Ramos (cell line): ENCODE data around the gene ZNF341.
"Not testable (repeated sequence)": the region's sequence is repeated elsewhere in the genome, so short reads cannot be mapped to it uniquely, and the experiment has no call there.

Experiments
- in situ Hi-C: fragments of 300-500 bp; cut with MboI; formaldehyde crosslinking; loops from one replicate; pipeline ENCODE4 v1.14.3; 2022; ENCODE audit warnings: low sequenced_read_pairs; ENCODE audit not compliant: unreplicated experiment

The ZNF341 gene

DNA sequence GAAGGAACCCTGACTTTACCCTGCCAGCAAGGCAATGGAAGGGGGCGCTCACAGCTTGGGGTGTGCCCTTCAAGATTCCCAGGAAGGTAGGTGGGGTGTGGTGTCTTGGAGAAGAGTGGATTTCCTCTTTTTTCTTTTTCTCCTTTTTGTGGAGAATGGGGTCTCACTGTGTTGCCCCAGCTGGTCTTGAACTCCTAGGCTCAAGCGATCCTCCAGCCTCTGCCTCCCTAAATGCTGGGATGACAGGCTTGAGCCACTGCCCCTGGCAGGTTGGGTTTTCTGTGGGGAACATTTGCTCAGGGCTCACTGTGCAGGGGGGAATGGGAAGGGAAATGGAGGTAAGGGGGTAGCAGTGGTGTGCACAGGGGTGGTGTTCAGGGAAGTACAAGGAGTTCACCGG, 4.0 kb upstream of the ZNF341 start:
- in situ Hi-C loops: no loop called here

DNA sequence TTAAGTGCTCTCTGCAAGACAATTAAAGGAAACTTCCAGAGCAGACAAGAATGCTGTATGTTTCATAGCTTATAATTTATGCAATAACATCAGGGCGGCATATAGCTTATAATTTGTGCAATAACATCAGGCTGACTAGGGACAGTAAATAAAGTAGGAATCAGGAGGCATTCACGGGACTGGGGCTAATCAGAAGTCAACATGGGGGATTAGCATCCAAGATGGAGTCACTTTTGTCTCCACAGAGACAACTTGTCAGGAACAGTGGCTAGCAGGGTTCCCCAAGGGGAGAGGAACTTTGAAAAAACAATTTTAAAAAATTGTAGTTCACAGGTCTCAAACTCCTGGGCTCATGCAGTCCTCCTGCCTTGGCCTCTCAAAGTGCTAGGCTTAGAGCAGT, 3.3 kb upstream of the ZNF341 start:
- in situ Hi-C loops: no loop called here

DNA sequence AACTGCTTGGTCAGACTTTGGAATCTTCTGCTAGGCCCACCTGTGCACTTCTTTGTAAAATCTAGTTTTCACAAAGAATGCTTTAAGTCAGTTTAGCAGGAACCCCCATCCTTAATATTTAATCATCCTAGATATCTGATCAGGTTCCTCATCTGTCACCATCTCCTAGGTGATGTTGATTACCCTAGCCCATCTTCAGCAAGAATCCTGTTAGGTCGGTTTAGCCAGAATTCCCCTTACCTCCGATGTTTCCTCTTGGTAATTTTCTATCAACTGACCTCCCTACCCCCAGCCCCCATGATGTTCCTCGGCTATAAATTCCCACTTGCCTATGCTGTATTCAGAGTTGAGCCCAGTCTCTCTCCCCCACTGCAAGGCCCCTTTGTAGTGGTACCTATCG, 2.7 kb upstream of the ZNF341 start:
- in situ Hi-C loops: no loop called here

DNA sequence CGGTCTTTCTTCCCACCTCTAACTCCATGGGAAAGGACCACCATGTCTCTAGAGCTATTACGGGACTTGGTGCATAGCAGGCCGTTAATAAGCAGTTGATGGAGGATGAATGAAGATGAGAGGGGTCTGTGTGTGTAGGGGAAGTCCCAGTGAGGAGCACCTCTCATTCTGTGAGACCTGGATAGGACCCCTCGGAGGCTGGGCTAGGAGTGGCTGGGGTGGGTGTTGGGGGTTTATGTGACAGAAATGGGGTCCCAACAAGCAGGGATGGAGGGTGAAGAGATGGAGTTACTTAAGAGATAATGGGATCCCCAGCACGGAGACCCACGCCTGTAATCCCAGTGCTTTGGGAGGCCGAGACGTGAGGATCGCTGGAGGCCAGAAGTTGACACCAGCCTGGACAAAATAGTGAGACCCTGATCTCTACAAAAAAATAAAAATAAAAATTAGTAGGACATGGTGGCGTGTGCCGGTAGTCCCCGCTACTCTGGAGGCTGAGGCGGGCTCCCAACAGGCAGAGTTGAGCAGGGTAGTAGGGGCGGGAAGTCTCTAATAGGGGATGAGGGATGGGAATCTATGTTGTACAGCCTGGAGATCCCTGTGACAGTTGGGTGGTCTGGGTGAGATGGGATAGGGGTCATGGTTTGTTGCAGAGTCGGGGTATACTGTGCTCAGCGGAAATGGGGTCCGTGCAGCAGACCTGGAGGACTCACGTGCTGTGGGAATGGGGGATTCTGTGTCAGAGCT, 677 bp upstream of the ZNF341 start:
- in situ Hi-C loops: no loop called here

DNA sequence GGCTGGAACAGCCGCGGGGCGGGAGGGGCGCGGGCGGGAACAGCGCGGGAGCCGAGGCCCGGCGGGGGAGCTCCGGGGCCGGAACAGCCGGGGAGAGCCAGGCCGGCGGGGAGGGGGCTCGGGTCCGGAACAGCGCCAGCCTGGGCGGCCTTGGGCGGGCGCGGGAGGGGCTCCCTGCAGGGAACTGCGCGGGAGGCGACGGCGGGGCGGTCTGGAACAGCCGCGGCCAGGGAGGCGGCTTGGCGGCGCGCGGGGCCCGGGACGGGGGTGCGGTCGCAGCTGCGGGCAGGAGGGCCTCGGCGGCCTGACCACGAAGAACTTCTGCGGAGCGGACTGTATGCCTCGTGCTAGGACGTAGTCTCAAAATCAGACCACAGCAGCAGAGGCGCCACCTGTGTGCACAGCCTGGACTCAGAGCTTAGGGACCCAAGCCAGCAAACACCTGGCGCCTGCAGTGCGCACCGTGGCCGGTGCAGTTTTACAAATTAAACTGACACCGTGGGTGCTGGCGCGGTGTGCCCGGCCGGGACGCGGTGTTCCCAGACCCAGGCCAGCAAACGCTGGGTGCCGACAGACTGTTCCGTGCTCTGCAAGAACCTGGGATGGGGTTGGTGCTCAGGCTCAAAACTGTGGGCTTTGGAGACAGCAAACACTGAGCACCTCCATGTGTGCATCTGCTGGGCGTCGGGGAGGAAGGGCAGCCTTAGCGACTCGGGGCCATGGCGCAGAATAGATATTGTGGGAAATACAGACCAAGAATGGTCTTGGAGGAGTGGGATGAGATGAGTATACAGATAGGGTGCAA, 572 bp downstream of the ZNF341 start:
- in situ Hi-C loops: no loop called here

DNA sequence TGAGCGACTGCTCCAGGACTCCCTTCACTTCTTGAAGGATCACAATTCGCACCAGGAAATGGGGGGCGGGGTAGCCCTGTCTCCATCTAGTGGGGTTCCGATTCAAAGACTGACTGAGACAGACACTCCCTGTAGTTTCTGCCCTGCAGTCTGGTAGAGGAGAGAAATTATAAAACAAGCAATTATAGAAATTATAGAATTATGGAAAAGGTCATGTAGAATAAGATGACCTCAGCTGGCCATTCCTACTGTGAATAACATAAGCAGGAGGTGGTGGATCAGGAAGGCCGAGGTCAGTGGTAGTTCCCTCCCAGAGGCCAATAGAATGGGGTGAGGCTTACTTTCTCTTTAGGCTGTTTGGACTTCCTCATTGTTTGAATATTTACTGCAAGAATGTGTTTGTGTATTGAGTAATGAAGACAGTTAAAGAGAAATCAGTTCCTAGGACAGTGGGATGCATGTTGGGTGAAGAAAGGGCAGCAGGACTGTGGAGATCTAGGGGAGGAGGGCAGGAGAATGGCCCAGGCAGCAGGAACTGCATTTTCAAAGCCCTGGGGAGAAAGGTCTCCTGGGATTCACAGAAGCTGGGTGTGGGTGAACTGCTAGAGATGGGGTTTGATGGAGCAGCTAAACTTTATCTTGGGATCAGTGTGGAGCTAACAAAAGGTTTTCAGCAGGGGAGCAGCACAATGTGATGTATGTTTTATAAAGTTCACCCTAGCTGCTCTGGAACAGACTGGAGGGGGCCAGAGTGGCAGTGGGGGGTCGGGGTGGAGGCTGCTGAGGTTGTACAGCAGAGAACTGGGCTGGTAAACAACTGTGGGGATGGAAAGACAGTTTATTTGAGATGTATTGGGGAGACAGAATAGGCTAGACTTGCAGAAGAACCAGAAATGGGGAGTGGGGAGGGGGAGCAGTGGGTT, 2.1 kb downstream of the ZNF341 start:
- in situ Hi-C loops: no loop called here

DNA sequence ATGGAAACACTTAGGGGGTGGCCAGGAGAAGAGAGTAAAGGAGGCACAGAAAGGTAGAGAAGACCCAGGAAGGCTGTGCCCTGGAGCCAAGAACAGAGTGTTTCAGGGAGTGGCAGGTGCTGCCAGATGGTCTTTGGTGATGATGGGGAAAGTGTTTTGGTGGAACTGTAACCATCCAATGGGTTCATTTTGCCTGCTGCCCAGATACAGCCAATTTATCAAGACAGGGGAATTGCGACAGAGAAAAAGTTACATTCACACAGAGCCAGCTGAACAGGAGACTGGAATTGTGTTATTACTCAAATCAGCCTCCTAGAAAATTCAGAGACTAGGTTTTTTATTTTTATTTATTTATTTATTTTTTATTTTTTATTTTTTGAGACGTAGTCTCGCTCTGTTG, 5.2 kb downstream of the ZNF341 start:
- in situ Hi-C loops: no loop called here

DNA sequence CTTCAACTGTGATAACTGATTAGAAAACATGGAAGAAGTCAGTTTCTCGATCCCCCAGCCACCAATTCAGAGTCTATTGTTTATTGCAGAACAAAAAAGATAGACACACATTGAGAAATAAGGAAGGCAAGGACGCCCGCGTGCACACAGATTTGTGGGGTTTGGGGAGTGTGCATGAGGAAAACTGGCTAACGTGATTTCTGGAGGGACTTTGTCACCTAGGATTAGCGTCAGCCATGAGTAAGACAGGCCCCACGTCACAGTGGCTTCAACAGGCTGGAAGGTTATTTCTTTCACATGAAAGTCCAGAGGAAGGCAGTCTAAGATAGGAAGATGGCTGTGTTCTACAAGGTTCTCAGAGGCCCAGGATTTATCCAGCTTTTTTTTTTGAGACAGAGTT, 7.7 kb downstream of the ZNF341 start:
- in situ Hi-C loops: no loop called here

DNA sequence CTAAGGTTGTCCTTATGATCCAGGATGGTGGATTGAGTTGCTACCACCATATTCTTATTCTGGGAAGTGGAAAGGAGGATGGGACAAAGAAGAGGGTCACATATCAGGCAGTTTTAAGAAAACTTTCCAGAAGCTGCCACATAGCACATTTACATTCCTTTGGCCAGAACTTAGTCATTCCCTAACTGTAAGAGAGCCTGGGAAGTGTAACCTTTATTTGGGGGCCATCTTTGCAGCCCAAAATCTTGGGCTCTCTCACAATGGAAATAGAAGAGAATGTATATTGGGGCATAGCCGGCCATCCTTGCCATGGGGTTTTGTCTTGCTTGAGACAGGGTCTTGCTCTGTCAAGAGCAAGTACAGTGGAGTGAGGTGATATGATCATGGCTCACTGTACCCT, 8.4 kb downstream of the ZNF341 start:
- in situ Hi-C loops: no loop called here

DNA sequence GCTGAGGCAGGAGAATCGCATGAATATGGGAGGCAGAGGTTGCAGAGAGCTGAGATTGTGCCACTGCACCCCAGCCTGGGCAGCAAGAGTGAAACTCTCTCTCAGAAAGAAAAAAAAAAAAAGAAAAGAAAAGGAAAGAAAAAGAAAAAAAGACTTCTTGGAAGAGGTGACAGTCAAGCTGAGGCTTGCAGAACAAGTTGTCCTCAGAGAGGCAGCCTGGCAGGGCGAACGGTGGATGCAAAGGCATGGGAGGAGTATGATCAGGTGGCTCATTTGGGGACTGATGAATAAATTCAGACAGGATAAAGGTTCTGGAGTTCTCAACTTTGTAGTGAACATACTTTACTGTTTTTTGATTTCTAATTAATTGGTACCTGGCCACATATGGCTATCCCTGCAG, 12.4 kb downstream of the ZNF341 start:
- in situ Hi-C loops: no loop called here

DNA sequence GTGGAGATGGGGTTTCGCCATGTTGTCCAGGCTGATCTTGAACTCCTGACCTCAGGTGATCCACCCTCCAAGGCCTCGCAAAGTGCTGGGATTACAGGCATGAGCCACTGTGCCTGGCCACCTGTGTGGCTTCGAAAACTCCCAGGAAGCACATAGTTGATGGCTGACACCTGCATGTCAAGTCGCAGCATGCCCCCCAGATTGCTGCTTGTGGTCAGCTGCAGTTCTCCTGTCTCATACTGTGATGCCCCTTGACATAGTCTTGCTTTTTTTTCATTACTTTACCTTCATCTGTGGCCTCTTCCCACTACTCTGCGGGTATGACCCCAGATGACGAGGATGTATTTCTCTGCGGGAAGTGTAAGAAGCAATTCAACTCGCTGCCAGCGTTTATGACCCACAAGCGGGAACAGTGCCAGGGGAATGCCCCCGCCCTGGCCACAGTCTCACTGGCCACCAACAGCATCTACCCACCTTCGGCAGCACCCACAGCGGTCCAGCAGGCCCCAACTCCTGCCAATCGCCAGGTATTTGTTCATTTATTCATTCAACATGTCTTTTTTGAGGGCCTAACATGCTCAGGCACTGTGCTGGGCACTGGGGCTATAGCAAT, 13.1 kb downstream of the ZNF341 start:
- in situ Hi-C loops: no loop called here

DNA sequence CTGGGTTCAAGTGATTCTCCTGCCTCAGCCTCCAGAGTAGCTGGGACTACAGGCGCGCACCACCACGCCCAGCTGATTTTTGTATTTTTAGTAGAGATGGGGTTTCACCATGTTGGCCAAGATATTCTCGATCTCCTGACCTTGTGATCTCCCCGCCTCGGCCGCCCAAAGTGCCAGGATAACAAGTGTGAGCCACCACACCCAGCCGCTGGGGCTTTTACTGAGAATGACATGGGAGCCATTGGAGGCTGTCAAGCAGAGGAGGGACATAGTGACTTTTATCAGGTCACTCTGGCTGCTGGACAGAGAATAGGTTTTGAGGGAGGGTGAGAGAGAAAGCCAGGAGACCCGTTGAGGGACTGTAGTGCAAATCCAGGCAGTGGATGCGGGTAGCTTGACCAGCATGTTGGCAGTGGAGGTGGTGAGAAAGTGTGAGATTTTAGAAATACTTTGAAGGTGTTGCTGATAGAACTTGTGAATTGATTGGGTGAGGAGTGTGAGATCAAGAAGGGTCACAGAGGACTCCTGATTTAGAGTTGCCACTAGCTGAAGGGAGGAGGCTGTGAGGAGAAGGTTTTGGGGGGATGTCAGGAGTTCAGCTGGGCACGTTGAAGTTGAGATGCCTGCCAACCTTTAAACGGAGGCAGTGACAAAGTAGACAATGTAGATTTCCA, 14.7 kb downstream of the ZNF341 start:
- in situ Hi-C loops: no loop called here

DNA sequence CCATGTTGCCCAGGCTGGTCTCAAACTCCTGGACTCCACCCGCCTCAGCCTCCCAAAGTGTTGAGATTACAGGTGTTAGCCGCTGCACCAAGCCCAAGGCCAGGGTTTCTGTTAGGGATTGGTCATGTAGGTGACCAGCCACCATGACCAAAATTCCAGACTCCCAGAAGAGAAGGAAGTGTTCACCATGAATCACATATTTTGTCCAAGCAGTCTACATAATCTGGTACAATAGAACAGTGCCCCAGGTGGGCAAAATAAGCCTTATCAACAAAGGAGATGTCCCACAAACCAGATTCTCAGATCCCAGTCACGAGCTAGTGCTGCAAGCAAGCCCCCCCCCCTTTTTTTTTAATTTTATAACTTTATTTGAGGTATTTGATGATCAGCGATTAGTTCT, 20.0 kb downstream of the ZNF341 start:
- in situ Hi-C loops: no loop called here

DNA sequence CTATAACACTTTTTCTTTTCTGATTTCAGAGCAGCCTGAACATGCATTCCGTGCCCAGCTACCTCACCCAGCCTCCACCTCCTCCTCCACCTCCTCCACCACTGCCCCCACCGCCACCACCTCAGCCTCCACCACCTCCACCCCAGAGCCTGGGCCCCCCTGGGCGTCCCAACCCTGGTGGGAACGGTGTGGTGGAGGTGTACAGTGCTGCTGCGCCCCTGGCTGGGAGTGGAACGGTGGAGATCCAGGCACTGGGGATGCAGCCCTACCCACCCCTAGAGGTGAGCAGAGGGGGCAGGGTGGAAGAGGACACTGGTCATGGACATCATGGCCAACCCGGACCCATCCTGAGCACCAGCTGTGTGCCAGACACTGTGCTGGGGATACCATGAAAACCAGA, 21.3 kb downstream of the ZNF341 start:
- in situ Hi-C loops: no loop called here

DNA sequence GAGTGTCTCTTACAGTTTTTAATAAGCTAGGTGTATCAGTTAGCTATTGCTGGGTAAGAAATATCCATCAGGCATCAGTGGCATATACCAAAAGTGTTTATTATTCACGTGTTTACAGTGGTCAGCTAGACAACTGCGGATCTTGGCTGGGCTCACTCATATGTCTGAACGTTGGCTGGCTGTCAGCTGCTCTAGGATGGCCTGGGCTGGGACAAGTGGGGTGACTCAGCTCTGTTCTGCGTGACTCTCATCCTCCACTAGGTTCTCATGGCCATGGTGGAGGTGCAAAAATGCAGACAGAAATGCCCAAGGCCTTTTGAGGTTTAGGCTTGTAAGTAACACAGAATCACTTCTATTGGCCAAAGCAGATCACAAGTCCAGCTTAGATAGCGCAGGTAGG, 22.0 kb downstream of the ZNF341 start:
- in situ Hi-C loops: no loop called here

DNA sequence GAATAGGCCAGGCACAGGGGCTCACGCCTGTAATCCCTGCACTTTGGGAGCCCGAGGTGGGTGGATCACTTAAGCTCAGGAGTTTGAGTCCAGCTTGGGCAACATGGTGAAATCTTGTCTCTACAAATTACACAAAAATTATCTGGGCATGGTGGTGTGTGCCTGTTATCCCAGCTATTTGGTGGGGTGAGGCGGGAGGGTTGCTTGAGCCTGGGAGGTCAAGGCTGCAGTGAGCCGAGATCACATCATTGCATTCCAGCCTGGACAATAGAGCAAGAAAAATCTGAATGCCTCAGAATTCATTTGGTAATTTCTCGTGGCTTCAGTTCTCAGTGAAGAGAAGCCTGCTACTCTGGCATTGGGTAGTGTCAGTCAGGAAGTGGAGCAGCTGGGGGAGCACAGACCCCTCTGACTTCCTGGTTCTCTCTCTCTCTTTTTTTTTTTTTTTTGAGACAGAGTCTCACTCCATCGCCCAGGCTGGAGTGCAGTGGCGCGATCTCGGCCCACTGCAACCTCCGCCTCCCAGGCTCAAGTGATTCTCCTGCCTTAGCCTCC, 24.2 kb downstream of the ZNF341 start:
- in situ Hi-C loops: not testable (repeated sequence)

DNA sequence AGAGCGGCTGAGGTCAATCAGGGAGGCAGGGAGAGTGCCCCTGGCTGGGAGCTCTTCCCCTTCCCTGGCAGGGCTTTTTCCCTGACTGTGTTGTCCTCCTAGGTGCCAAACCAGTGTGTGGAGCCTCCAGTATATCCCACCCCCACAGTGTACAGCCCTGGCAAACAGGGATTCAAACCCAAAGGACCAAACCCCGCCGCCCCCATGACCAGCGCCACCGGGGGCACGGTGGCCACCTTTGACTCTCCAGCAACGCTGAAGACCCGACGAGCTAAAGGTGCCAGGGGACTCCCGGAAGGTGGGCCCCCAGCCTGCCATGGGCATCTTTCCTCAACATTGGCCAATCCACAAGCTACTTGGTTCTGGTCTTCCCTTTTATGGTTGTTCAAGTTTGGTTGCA, 25.2 kb downstream of the ZNF341 start:
- in situ Hi-C loops: no loop called here

DNA sequence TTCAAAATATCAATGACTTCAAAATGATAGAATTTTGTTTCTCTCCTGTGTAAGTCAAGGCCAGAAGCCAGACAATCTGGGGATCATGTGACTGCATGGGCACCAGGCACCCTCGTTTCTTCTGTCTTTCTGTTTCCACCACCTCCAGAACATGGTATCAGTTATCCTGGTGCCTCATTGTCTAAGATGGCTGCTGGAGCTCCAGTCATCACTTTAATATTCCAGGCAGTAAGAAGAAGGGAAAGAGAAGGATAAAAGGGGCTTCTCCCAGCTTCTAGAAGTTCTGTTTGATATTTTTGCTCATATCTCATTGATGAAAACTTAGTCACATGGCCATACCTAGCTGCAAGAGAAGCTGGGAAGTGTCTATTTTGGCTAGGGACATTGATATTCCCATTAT, 25.7 kb downstream of the ZNF341 start:
- in situ Hi-C loops: no loop called here

DNA sequence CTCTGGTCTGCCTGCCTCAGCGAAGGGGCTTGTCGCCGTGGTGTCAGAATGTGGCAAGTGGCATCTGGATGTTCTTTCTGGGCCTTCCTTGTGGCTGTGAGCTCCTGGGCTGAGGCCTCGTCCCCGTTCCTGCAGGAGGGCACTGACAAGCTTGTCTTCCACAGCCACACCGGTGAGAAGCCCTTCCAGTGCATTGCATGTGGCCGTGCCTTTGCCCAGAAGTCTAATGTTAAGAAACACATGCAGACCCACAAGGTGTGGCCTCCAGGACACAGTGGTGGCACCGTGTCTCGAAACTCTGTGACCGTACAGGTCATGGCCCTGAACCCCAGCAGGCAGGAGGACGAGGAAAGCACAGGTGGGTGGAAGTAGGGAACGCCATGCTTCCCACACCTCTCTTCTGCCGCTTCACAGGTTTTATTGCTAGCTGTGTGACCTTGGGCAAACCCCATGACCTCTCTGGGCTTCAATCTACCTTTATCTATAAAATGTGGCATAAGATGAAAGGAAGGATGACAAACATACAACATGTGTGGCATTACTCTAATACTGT, 30.0 kb downstream of the ZNF341 start:
- in situ Hi-C loops: no loop called here
